ENCODE measurements around the gene HOXA3. TPM values are rescaled to one million over a fixed set of nuclear protein-coding genes. Genes with fewer than 3 reads are reported as not detected.

The HOXA3 gene
- total RNA-seq, 1 donor from 2014 or later: not detected

DNA sequence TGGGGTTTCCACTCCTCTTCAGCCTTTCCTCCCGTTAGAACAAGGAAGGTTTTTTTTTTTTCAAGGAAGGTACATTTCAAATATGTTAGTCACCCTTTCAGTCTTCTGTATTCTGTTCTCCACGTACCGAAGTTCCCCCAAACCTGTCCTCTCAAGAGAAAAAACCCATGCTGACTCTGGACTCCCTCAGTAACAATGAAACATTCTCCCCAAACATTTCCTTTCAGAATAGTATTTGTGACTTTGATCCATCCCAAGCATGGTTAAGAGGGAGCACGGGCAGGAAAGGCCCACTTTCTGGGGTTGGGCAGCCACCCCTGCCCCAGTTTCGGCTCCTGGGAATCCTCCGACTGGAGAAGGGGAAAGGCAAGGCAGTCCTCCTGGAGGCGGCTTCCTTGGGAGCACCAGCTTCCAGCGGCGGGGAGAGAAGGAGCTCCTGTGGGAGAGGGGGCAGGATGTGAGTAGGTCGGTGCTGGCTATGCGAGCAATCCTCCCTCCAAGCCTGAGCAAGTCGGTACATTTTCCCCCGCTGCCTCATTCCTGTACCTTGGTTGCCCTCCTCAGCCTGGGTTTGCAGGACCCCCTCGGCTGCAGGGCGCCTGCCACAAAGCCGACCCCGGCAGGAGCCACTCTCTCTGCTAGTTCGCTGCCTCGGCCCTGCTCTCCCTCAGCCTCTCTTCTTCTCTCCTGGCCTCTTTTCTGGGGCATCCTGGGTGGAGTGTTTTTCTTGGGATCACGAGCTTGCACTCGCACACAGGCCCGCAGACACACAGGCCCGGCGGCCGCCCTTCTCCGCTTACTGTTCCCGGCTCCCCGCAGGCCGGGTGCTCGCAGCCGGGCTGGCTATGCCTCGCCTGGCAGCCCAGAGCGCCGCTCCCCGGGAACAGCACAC, 54.5 kb downstream of the HOXA3 start:
- Mint-ChIP-seq H3K36me3 (ENCODE audit: unreplicated experiment) (peaks cover 4% of the 10 kb centered on the region), H3K9me3 (ENCODE audit: unreplicated experiment) (peaks cover 34% of the 10 kb centered on the region), H3K27ac (ENCODE audit: unreplicated experiment) (peak overlapping the region; percentile 5), H3K4me1 (ENCODE audit: low read depth, unreplicated experiment) (peaks cover 14% of the 10 kb centered on the region), H3K4me3 (ENCODE audit: unreplicated experiment) (peak overlapping the region; percentile 74), H3K27me3 (ENCODE audit: unreplicated experiment) (peaks cover 63% of the 10 kb centered on the region)
- TF ChIP-seq, protein P1, sequence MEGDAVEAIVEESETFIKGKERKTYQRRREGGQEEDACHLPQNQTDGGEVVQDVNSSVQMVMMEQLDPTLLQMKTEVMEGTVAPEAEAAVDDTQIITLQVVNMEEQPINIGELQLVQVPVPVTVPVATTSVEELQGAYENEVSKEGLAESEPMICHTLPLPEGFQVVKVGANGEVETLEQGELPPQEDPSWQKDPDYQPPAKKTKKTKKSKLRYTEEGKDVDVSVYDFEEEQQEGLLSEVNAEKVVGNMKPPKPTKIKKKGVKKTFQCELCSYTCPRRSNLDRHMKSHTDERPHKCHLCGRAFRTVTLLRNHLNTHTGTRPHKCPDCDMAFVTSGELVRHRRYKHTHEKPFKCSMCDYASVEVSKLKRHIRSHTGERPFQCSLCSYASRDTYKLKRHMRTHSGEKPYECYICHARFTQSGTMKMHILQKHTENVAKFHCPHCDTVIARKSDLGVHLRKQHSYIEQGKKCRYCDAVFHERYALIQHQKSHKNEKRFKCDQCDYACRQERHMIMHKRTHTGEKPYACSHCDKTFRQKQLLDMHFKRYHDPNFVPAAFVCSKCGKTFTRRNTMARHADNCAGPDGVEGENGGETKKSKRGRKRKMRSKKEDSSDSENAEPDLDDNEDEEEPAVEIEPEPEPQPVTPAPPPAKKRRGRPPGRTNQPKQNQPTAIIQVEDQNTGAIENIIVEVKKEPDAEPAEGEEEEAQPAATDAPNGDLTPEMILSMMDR (IDR thresholded peaks at IDR 0.05; ENCODE audit: partially characterized antibody, unreplicated experiment): no peak
- DNase-seq: peak; percentile 66

DNA sequence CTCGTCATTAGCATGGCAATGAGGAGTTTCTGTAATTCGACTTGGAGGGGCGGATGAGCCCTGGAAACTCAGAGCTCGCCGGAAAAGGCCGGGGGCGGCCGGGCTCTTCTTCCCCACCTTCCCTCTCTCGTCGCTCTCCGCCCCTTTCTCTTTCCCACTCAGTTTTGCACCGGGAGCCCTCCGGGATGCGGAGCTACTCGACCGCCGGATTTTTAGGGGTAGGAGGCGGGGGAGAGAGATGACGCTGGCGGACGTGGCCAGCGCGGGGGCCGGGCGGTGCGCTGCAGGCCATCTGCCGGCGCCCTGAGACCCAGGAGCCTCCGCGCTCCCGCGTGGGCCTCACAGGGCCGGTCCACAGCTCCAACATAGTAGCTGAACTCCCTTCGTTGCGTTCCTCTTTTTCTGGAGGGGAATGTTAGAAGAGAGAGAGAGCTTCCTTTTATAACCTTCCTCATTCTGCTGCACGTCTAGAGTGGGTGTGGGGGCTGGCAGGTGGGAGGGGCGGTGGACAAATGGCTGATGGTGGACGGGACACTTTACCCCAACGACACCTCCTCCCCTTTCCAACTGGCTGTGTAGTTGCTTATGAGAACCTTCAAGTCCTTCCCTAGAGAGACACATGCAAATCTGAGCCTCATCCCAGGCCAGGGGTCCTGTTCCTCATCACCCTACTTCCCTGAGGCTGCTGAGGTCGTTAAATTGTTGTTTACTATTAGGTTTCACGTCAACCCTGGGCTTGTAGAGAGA, 55.4 kb downstream of the HOXA3 start:
- H3K4me3 Mint-ChIP-seq (ENCODE audit: unreplicated experiment): peak overlapping the region; percentile 92
- peaks cover 16% of the 10 kb centered on the region for H3K4me1 Mint-ChIP-seq (ENCODE audit: low read depth, unreplicated experiment)
- peaks cover 4% of the 10 kb centered on the region for H3K36me3 Mint-ChIP-seq (ENCODE audit: unreplicated experiment)
- DNase-seq: no peak
- H3K9me3 Mint-ChIP-seq (ENCODE audit: unreplicated experiment): peaks cover 28% of the 10 kb centered on the region
- peaks cover 58% of the 10 kb centered on the region for H3K27me3 Mint-ChIP-seq (ENCODE audit: unreplicated experiment)
- TF ChIP-seq, protein P1 (IDR thresholded peaks at IDR 0.05; ENCODE audit: partially characterized antibody, unreplicated experiment): no peak
- no peak overlapping the region for H3K27ac Mint-ChIP-seq (ENCODE audit: unreplicated experiment)

DNA sequence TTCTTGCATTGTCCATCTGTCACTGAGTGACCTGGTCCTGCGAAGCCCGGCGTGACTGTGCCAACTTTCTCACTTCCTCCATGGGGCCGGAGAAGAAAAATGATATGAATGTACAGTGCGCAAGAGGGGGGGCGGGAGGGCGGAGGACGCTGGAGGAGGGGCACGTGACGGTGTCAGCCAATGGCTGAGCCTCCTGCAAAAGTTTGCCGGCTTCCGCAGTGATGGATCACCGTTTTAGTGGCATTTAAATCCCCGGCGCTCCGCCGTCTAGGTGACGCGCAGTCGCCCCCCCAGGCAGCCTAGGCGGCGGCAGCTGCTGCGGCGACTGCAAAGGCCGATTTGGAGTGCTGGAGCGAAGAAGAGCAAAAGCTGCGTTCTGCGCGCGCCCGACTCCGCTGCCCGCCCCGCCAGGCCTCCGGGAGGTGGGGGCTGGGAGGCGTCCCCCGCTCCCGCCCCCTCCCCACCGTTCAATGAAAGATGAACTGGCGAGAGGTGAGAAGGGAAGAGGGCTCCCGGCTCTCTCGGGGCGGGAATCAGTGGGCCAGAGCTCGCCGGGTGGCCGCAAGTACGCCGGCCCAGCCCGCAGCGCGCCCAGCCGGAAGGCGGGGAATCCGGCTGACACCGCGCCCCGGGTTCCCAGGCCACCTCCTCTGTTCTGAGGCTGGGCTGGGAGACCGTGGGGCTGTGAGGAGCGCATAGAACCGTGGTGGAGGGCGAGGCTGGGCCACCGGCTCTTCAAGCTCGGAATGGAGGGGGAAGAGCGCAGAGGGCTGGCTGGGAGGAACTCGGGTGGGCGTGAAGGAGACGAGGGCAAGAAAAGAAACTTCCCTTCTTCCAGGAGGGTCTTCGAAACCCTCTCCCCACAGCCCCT, 56.3 kb downstream of the HOXA3 start, which contains the start of gene HOXA1:
Gene HOXA1 (minus strand): TSS at position 104 of the 871 bp plus-strand sequence. CDS start 88 bp downstream, at position 16.
- peaks cover 20% of the 10 kb centered on the region for H3K4me1 Mint-ChIP-seq (ENCODE audit: low read depth, unreplicated experiment)
- peaks cover 4% of the 10 kb centered on the region for H3K36me3 Mint-ChIP-seq (ENCODE audit: unreplicated experiment)
- H3K4me3 Mint-ChIP-seq (ENCODE audit: unreplicated experiment): peak within 1 kb of the TSS; percentile 92
- H3K27ac Mint-ChIP-seq (ENCODE audit: unreplicated experiment): no peak within 1 kb of the TSS
- H3K9me3 Mint-ChIP-seq (ENCODE audit: unreplicated experiment): peaks cover 23% of the 10 kb centered on the region
- DNase-seq: peak; percentile 69
- peaks cover 54% of the 10 kb centered on the region for H3K27me3 Mint-ChIP-seq (ENCODE audit: unreplicated experiment)
- TF ChIP-seq, protein P1 (IDR thresholded peaks at IDR 0.05; ENCODE audit: partially characterized antibody, unreplicated experiment): no peak

DNA sequence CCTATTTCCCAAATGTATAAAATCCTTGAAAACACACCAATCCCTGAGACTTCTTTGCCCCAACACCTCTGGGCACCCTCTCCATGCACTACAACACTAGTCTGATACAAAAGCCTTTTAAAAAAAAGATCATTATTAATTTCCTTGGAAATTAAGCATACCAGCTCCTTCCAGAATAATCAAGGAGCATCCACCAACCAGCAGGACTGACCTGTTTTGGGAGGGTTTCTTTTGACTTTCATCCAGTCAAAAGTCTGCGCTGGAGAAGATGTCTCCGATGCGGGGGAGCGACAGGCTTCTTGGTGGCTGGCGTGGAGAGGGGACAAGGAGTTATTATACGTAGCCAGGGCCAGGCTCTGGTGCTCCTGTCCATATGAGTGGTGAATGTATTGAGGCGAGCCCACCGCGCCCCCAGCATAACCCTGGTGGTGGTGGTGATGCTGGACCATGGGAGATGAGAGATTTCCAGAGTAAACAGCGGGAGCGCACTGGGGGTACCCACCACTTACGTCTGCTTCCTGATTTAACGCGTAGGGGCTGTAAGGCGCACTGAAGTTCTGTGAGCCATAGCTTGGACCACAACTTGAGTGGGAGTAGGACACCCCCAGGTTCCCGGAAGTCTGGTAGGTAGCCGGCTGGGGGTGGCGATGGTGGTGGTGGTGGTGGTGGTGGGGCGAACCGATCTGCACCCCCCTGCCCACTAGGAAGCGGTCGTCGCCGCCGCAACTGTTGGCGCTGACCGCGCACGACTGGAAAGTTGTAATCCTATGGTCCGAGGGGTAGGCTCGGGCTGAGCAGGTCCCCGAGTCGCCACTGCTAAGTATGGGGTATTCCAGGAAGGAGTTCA, 57.1 kb downstream of the HOXA3 start:
- Mint-ChIP-seq H3K27me3 (ENCODE audit: unreplicated experiment) (peaks cover 51% of the 10 kb centered on the region), H3K27ac (ENCODE audit: unreplicated experiment) (no peak overlapping the region), H3K9me3 (ENCODE audit: unreplicated experiment) (peaks cover 19% of the 10 kb centered on the region), H3K4me1 (ENCODE audit: low read depth, unreplicated experiment) (peaks cover 26% of the 10 kb centered on the region), H3K4me3 (ENCODE audit: unreplicated experiment) (peak overlapping the region; percentile 92), H3K36me3 (ENCODE audit: unreplicated experiment) (peaks cover 4% of the 10 kb centered on the region)
- no peak for DNase-seq
- TF ChIP-seq, protein P1 (IDR thresholded peaks at IDR 0.05; ENCODE audit: partially characterized antibody, unreplicated experiment): no peak
